ENCODE results near the gene RHOU.

RHOU gene

DNA sequence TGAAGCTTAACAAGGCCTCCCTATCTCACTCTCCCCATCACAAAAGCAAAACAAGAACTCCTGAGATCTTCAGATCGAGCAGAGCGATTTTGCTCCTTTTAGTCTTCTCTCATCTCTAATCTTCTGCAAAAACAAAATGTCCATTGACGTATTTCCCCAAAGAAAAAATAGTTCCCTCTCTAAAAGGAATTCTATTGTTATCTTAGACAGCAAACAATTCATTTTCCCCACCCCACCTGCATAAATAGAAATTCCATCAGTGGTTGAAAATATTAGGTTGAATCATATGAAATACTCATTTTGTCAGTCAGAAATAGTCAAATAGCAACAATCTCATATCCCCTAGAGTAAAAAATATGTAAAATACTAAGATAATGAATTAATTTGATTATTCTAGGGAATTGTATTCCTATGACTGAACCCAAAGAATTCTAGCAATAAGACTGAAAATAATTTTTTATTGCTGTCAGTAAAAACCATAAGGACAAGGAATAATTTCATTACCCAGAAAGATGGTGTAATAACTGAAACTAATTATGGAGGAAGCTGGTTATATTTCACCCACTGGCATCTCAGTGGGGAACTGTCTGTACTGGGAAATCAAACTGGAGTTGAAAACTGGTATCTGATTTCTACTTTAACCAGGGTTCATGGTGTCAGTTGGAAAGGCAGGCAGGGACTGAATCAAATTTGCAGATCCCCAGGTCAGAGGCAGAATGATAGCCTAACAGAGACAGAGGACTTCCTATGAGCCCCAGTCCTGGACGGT, 51.3 kb downstream of the RHOU start:
- no peak for DNase-seq

DNA sequence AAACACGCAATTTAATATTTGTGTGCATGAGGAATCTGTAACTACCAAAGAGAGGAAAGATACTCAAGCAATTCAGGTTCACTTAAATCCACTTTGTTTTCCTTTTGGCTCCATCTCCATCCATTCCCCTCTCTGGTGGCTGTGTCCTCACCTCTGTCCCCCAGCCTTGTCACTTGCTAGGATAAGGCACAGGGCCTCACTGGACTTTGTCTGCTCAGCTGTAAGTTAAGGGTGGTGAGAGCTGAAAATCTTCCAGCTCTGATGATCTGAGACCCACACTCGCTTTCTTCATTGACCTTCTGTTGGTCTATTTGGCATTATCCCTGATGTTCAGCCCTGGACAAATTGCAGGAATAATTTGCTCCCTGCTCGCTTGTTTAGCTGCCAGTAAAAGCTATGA, 56.5 kb downstream of the RHOU start:
- no peak for DNase-seq

DNA sequence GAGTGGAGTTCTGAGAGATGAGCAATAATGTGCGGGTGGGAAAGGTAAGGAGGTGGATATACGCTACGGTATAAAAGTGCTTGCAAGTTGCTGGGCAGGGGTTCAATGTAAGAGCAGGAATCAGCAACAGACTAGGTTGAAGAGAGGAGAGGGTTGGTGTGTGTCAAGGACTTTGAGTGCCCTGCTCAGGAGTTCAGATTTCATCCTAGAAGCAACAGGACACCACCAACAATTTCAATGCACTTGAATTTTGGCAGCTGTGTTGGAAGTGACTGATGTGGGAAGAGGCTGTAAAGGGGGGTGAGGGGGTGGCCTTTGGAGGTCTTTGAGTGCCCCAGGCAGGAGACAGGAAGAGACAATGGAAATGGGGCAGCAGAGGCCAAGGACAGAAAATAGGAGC, 57.3 kb downstream of the RHOU start:
- DNase-seq, result no peak

DNA sequence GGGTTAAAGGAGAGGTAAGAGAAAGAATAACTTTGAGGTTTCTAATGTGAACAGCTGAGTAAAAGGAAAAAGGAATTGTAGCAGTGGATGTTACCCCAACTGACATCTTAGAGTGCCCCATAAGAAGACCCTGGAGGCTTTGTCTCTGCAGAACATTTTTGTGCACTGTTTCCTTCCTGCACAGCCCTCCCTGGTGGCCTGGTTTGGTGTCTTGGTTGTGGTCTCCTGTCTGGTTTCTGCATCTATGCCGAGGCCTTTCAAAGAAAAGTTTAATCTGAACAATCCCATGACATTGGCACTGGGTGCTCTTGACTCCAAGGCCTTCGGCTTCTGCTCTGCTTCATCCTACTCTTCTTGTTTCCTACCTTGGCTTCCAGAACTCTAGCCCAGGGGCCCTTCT, 57.8 kb downstream of the RHOU start:
- DNase-seq, result no peak

DNA sequence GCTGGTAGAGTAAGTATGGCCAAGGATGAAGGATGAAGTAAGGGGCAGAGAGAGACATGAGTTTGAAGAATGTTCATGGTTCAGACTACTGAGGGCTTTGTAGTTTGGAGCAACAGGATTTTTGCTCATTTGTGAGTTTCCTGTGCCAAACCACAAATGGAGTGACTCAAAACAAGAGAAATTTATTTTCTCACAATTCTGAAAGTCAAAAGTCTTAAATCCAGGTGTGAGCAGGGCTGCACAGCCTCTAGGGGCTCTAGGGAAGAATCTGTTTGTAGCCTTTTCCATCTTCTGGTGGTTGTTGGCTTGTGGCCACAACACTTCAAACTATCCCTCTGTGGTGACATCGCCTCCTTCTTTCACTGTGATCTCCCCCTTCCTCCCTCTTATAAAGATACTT, 58.9 kb downstream of the RHOU start:
- DNase-seq, result no peak

DNA sequence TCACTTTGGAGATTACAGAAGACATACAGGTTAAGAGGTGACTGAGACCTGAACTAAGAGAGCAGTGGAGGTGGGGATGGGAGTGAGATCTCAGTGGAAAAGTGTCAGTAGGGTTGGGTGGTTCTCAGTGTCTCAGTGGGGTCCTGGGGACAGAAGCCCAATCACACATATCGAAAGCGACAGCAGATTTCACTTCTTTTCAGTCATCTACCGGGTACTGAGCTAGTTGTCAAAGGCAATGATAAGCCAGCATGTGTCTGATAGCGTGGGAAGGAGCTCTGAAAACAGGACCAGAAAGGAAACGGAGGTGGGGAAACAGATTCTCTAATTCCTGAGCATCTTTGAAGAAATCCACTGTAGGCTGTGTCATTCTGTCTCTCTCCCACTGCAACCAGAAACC, 59.5 kb downstream of the RHOU start:
- no peak for DNase-seq

DNA sequence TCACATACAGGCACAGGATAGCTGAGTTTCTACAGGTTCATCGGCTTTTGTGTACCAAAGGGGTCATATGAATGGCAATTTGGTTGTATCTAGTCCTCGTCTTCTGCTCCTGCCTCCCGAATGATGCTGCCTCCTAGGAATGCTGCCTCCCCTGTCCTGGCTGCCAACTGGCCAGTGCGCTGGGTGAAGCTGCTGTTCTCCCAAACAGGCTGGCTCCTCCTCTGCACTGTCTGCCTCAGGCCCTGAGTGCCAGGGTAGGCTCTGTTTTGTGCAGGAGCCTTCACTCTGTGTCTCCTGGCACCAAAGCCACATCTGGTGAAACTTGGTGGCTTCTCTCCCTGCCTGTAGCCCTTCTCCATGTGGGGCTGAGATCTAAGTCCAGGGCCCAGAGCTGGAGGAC, 60.3 kb downstream of the RHOU start:
- no peak for DNase-seq

Measured in NCI-H226 (cell line).